ENCODE measurements around the gene EZH2. TPM values are rescaled to one million over a fixed set of nuclear protein-coding genes. Genes with fewer than 3 reads are reported as not detected.

EZH2 gene
- total and polyA plus RNA-seq, 12 donors: 0.53 to 4.6 (median 1.4) TPM

DNA sequence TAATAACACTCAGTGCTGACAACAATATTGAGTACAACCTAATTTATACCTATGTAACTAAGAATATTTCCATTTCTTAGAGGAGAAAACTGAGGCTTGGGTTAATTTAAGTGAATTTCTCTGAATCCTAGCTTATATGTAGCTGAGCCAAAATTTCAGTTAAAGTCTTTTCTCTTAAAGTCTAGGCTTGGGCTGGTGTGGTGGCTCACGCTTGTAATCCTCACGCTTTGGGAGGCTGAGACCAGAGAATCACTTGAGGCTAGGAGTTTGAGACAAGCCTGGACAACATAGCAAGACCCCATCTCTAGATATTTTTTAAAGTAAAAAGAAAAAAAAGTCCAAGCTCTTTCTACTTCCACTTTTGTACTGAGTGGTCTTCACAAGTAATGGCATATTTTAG, 93.2 kb downstream of the EZH2 start:
- WGBS, 2 donors: 96 to 99% methylated on average over 2 of the region's 2 CpGs
- DNase-seq (no peak), ATAC-seq (no peak)
- Histone ChIP-seq H3K27me3 (no peaks in the 10 kb centered on the region), H3K27ac (no peak overlapping the region), H3K36me3 (peaks cover 4 to 100% (median 87%) of the 10 kb centered on the region in 9 donors), H3K9me3 (peaks cover 0 to 9% (median 0%) of the 10 kb centered on the region in 11 donors), H3K4me1 (peaks cover 0 to 6% (median 0%) of the 10 kb centered on the region in 9 donors), H3K4me3 (no peak overlapping the region)
- TF ChIP-seq CTCF (IDR thresholded peaks at IDR 0.05): no peak
- intact Hi-C loops (cut with DNase I): no loop called here

DNA sequence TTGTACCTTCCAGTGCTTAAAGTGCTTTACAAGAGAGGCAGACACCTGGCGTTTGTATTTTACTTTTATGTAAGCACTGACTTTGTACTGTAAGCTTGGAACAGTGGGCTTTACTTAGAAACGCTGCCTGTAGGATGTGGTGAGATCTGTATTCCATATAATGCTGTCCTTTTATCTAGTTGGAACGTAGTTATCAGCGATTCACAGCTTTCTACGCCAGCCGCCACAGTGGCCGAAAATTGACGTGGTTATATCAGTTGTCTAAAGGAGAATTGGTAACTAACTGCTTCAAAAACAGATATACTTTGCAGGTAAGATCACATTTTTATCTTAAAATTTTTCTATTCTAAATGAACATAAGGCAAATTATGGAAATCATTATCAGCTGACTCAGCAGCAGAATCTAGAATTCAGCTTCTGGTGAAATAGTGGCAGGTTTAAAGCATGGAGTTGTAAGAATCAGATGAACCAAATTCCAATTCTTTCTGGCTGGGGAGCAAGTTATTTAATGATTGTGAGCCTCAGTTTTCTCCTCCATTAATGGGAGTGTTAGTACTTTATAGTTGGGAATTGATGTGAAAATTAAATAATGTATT, 93.9 kb downstream of the EZH2 start:
- TF ChIP-seq CTCF (IDR thresholded peaks at IDR 0.05): no peak
- peaks cover 4 to 100% (median 93%) of the 10 kb centered on the region in 9 donors for H3K36me3 ChIP-seq
- peaks cover 0 to 6% (median 0%) of the 10 kb centered on the region in 9 donors for H3K4me1 ChIP-seq
- peaks cover 0 to 9% (median 0%) of the 10 kb centered on the region in 11 donors for H3K9me3 ChIP-seq
- no peak for DNase-seq
- no peak overlapping the region for H3K4me3 ChIP-seq
- WGBS, 2 donors: 72 to 79% methylated on average over 8 of the region's 8 CpGs
- no peaks in the 10 kb centered on the region for H3K27me3 ChIP-seq
- ATAC-seq: no peak
- no peak overlapping the region for H3K27ac ChIP-seq
- intact Hi-C loops (cut with DNase I): no loop called here

DNA sequence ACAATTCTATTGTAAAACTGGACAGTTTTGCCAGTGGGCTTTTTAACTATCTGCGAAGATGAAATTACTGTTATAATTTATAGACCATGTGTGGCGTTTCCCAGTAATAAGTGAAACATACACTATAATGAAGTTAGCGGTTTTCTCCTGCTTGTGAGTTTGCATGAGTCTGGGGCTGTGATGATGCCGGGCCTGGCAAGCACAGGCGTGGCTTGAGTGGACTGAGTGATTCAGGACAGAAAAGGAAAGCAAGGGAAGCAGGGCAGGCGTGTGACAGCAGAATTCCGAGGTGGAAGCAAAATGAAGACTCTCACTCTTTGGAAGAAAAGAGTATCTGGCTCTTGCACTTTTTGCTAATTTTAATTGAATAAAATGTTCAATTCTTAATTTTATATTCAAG, 94.9 kb downstream of the EZH2 start:
- peaks cover 0 to 2% (median 0%) of the 10 kb centered on the region in 11 donors for H3K9me3 ChIP-seq
- intact Hi-C loops (cut with DNase I): loop anchor here in 1 of 10 donors (10.0 kb wide), 1 partner anchor 214 kb away; no protein-coding TSS in a partner anchor
- DNase-seq (no peak), ATAC-seq (no peak)
- H3K27me3 ChIP-seq: no peaks in the 10 kb centered on the region
- peaks cover 0 to 6% (median 0%) of the 10 kb centered on the region in 9 donors for H3K4me1 ChIP-seq
- no peak overlapping the region for H3K27ac ChIP-seq
- no peak for TF ChIP-seq CTCF (IDR thresholded peaks at IDR 0.05)
- no peak overlapping the region for H3K4me3 ChIP-seq
- 80 to 92% methylated on average over 7 of the region's 7 CpGs for WGBS, 2 donors
- H3K36me3 ChIP-seq: peaks cover 4 to 100% (median 86%) of the 10 kb centered on the region in 9 donors

- WGBS, 2 donors: 55 to 75% methylated on average over 14 of the region's 14 CpGs
- intact Hi-C loops (cut with DNase I): loop anchor here in 1 of 10 donors (10.0 kb wide), 1 partner anchor 213 kb away; no protein-coding TSS in a partner anchor
- ATAC-seq: peak in 3 of 8 donors; percentile 31 to 73 (median 72)
These were observed 96.4 kb downstream of the EZH2 start for GRCh38 chr7:148787571-148788295.

More at GRCh38 chr7:148787571-148788295, 96.4 kb downstream of the EZH2 start:
- no peak overlapping the region for H3K27ac ChIP-seq
- peaks cover 1 to 100% (median 77%) of the 10 kb centered on the region in 9 donors for H3K36me3 ChIP-seq
- no peaks in the 10 kb centered on the region for H3K27me3 ChIP-seq
- H3K4me3 ChIP-seq: no peak overlapping the region
- DNase-seq: no peak
- no peak for TF ChIP-seq CTCF (IDR thresholded peaks at IDR 0.05)
- H3K4me1 ChIP-seq: peaks cover 0 to 6% (median 0%) of the 10 kb centered on the region in 9 donors
- H3K9me3 ChIP-seq: no peaks in the 10 kb centered on the region
